ENCODE results near the gene GPR65. TPM values are rescaled to one million over a fixed set of nuclear protein-coding genes. Genes with fewer than 3 reads are reported as not detected.
"Not testable (repeated sequence)": the region's sequence is repeated elsewhere in the genome, so short reads cannot be mapped to it uniquely, and the experiment has no call there.

GPR65 gene
- total and polyA plus RNA-seq, 8 donors, result 0.54 to 11.1 (median 0.76) TPM

- ATAC-seq, result no peak
- Histone ChIP-seq H3K27me3 (no peaks in the 10 kb centered on the region), H3K4me1 (peaks cover 3 to 22% of the 10 kb centered on the region in 2 donors), H3K27ac (peak overlapping the region in 1 of 2 donors; percentile 31), H3K9me3 (no peaks in the 10 kb centered on the region), H3K36me3 (peaks cover 0 to 3% of the 10 kb centered on the region in 2 donors), H3K4me3 (no peak overlapping the region)
- intact Hi-C loops (cut with DNase I), result loop anchor here in 1 of 2 donors (10.0 kb wide), 1 partner anchor 148 kb away; no protein-coding TSS in a partner anchor
- TF ChIP-seq, protein P1, sequence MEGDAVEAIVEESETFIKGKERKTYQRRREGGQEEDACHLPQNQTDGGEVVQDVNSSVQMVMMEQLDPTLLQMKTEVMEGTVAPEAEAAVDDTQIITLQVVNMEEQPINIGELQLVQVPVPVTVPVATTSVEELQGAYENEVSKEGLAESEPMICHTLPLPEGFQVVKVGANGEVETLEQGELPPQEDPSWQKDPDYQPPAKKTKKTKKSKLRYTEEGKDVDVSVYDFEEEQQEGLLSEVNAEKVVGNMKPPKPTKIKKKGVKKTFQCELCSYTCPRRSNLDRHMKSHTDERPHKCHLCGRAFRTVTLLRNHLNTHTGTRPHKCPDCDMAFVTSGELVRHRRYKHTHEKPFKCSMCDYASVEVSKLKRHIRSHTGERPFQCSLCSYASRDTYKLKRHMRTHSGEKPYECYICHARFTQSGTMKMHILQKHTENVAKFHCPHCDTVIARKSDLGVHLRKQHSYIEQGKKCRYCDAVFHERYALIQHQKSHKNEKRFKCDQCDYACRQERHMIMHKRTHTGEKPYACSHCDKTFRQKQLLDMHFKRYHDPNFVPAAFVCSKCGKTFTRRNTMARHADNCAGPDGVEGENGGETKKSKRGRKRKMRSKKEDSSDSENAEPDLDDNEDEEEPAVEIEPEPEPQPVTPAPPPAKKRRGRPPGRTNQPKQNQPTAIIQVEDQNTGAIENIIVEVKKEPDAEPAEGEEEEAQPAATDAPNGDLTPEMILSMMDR (IDR thresholded peaks at IDR 0.05), result no peak
- DNase-seq, result no peak
Measured at GRCh38 chr14:88016768-88017167, 11.8 kb downstream of the GPR65 start.

GRCh38 chr14:88017535-88017934 lies 12.6 kb downstream of the GPR65 start:
- ATAC-seq (peak; percentile 21), DNase-seq (no peak)
- H3K4me3 ChIP-seq, result no peak overlapping the region
- H3K4me1 ChIP-seq, result peaks cover 3 to 17% of the 10 kb centered on the region in 2 donors
- H3K27me3 ChIP-seq, result no peaks in the 10 kb centered on the region
- H3K36me3 ChIP-seq, result peaks cover 0 to 3% of the 10 kb centered on the region in 2 donors
- TF ChIP-seq, protein P1 (IDR thresholded peaks at IDR 0.05), result no peak
- no peaks in the 10 kb centered on the region for H3K9me3 ChIP-seq
- intact Hi-C loops (cut with DNase I), result loop anchor here in 1 of 2 donors (10.0 kb wide), 1 partner anchor 147 kb away; no protein-coding TSS in a partner anchor
- H3K27ac ChIP-seq, result peak overlapping the region in 1 of 2 donors; percentile 31

GRCh38 chr14:88023658-88024187 lies 18.8 kb downstream of the GPR65 start:
- Histone ChIP-seq H3K9me3 (no peaks in the 10 kb centered on the region), H3K27me3 (no peaks in the 10 kb centered on the region), H3K36me3 (no peaks in the 10 kb centered on the region), H3K27ac (no peak overlapping the region), H3K4me1 (peaks cover 0 to 12% of the 10 kb centered on the region in 2 donors), H3K4me3 (no peak overlapping the region)
- intact Hi-C loops (cut with DNase I), result no loop called here
- TF ChIP-seq, protein P1 (IDR thresholded peaks at IDR 0.05), result no peak
- DNase-seq (no peak), ATAC-seq (no peak)

- H3K4me3 ChIP-seq; H3K36me3 ChIP-seq; H3K27ac ChIP-seq; intact Hi-C loops (cut with DNase I); H3K9me3 ChIP-seq; H3K27me3 ChIP-seq; DNase-seq; ATAC-seq: not testable (repeated sequence)
- H3K4me1 ChIP-seq, result peaks cover 0 to 12% of the 10 kb centered on the region in 2 donors
Measured at GRCh38 chr14:88024252-88025086, 19.5 kb downstream of the GPR65 start.

- ATAC-seq (no peak), DNase-seq (no peak)
- no peaks in the 10 kb centered on the region for H3K36me3 ChIP-seq
- TF ChIP-seq, protein P1 (IDR thresholded peaks at IDR 0.05), result no peak
- intact Hi-C loops (cut with DNase I), result no loop called here
- H3K9me3 ChIP-seq, result no peaks in the 10 kb centered on the region
- H3K27ac ChIP-seq, result no peak overlapping the region
- H3K4me1 ChIP-seq, result peaks cover 0 to 16% of the 10 kb centered on the region in 2 donors
- no peaks in the 10 kb centered on the region for H3K27me3 ChIP-seq
- no peak overlapping the region for H3K4me3 ChIP-seq
Measured at GRCh38 chr14:88025313-88025712, 20.4 kb downstream of the GPR65 start.
